Naive thymus-derived CD4-positive, alpha-beta T cell (primary cell): ENCODE measurements around the gene NR2F6. TPM values are rescaled to one million over a fixed set of nuclear protein-coding genes. Genes with fewer than 3 reads are reported as not detected.

Experiments used
- ATAC-seq: fragments of 150-1000 bp; cut with Tn5 transposase; 2 replicates; pipeline ENCODE4 v1.10.0; 2021; ENCODE audit warnings: mild to moderate bottlenecking, moderate library complexity
- CTCF ChIA-PET: fragments of 350-600 bp; sonication (Branson Sonifier 250); formaldehyde crosslinking; loops from one replicate; lab custom pipeline; 2021; ENCODE audit warnings: antibody characterized with exemption; lab: Charles Lee
- POLR2A ChIA-PET: fragments of 350-600 bp; sonication (Branson Sonifier 250); formaldehyde crosslinking; loops from one replicate; lab custom pipeline; 2021; ENCODE audit warnings: antibody characterized with exemption, inconsistent platforms; lab: Charles Lee
- DNase-seq, 9 donors: peaks; one replicate each; pipeline versions ENCODE4 v3.0.0 to v3.0.0-alpha.2; 2020 to 2022; ENCODE audit warnings: mixed read lengths in 1 of 9
- H3K27ac ChIP-seq: one replicate; pipeline ENCODE4 v1.7.0; 2013; ENCODE audit warnings: mild to moderate bottlenecking, low read depth, low read length, moderate library complexity
- H3K27me3 ChIP-seq, 2 donors: one replicate each; pipeline ENCODE4 v1.7.0; 2013; ENCODE audit warnings: low read length in 2 of 2, mild to moderate bottlenecking in 2 of 2, moderate library complexity in 2 of 2; ENCODE audit not compliant: control insufficient read depth in 2 of 2, insufficient read depth in 2 of 2
- H3K36me3 ChIP-seq, 3 experiments: 1 replicate in 2 of 3; 2 replicates in 1 of 3; pipeline ENCODE4 v1.7.0; 2013; ENCODE audit warnings: low read length in 3 of 3, mild to moderate bottlenecking in 3 of 3, moderate library complexity in 1 of 3; ENCODE audit not compliant: insufficient read depth in 3 of 3, control insufficient read depth in 2 of 3
- H3K4me1 ChIP-seq, 2 donors: one replicate each; pipeline ENCODE4 v1.7.0; 2013; ENCODE audit warnings: low read length in 2 of 2, mild to moderate bottlenecking in 2 of 2, moderate library complexity in 1 of 2; ENCODE audit not compliant: control insufficient read depth in 2 of 2, insufficient read depth in 2 of 2
- H3K4me3 ChIP-seq: 2 replicates; pipeline ENCODE4 v1.7.0; 2013; ENCODE audit warnings: mild to moderate bottlenecking, low read length
- H3K9me3 ChIP-seq, 3 experiments: 1 replicate in 2 of 3; 2 replicates in 1 of 3; pipeline ENCODE4 v1.7.0; 2013; ENCODE audit warnings: low read length in 3 of 3; ENCODE audit not compliant: control insufficient read depth in 2 of 3
- H3K27ac Mint-ChIP-seq, 9 donors: one replicate each; pipeline ENCODE4 v1.8.0; 2020 to 2022; ENCODE audit warnings: mixed read lengths in 9 of 9, mild to moderate bottlenecking in 8 of 9, moderate library complexity in 5 of 9, inconsistent platforms in 2 of 9
- H3K27me3 Mint-ChIP-seq, 5 donors: one replicate each; pipeline ENCODE4 v1.8.0; 2021 to 2022; ENCODE audit warnings: mixed read lengths in 5 of 5, mild to moderate bottlenecking in 1 of 5
- H3K36me3 Mint-ChIP-seq, 5 donors: one replicate each; pipeline ENCODE4 v1.8.0; 2020 to 2022; ENCODE audit warnings: mixed read lengths in 5 of 5, mild to moderate bottlenecking in 3 of 5, inconsistent platforms in 1 of 5
- H3K4me1 Mint-ChIP-seq, 7 donors: one replicate each; pipeline ENCODE4 v1.8.0; 2020 to 2022; ENCODE audit warnings: mixed read lengths in 7 of 7, mild to moderate bottlenecking in 3 of 7, inconsistent platforms in 1 of 7
- H3K4me3 Mint-ChIP-seq, 10 donors: one replicate each; pipeline ENCODE4 v1.8.0; 2020 to 2022; ENCODE audit warnings: mild to moderate bottlenecking in 10 of 10, mixed read lengths in 10 of 10, moderate library complexity in 6 of 10, inconsistent platforms in 2 of 10
- H3K9me3 Mint-ChIP-seq, 11 donors: one replicate each; pipeline ENCODE4 v1.8.0; 2020 to 2022; ENCODE audit warnings: mixed read lengths in 11 of 11, mild to moderate bottlenecking in 4 of 11, inconsistent platforms in 1 of 11, moderate library complexity in 1 of 11
- intact Hi-C, 2 donors: fragments of 100-400 bp; cut with micrococcal nuclease; formaldehyde crosslinking; loops; one replicate each; pipeline ENCODE4 v1.15.1; 2023
- polyA plus RNA-seq, 2 donors: library from polyadenylated mRNA; unstranded; fragments of 300-500 nt; fragmentation: Illumina TruSeq; gene quantifications; one replicate each; pipeline ENCODE4 v1.2.3, GENCODE V29; 2021
- total RNA-seq, 6 experiments: library from RNA in 5 of 6; stranded (reverse) in 5 of 6; gene quantifications; 1 replicate in 5 of 6; 2 replicates in 1 of 6; pipeline ENCODE4 v1.2.3 and lab custom pipeline; 2021 to 2026

NR2F6 gene
- total and polyA plus RNA-seq, 7 experiments from 2014 or later: 1.4 to 7.8 (median 2.7) TPM

GRCh38 chr19:17266975-17267788 is 21.5 kb upstream of the NR2F6 start, which contains the start of gene BABAM1:
Gene BABAM1, plus strand, starts transcription at chr19:17267443. Its CDS starts 1,364 bp downstream, at chr19:17268807.
- POLR2A ChIA-PET: interaction anchor here (0.6 to 3.4 kb wide), 23 partner anchors 9 to 607 kb away, joined by 3 to 18 read pairs (median 4); partner anchors contain the start of genes DDA1, MVB12A, OCEL1 and PGLS
- Mint-ChIP-seq H3K4me3 (peak within 1 kb of the TSS; percentile 68 to 92 (median 84)), H3K4me1 (peaks cover 8 to 30% (median 22%) of the 10 kb centered on the region in 7 donors)

GRCh38 chr19:17266589-17266974 is 20.9 kb upstream of the NR2F6 start:
- Mint-ChIP-seq H3K27ac (peak overlapping the region; percentile 69 to 93 (median 82)), H3K4me3 (peak overlapping the region; percentile 68 to 92 (median 84)), H3K36me3 (peaks cover 0 to 7% (median 4%) of the 10 kb centered on the region in 5 donors), H3K9me3 (peaks cover 0 to 4% (median 0%) of the 10 kb centered on the region in 11 donors), H3K4me1 (peaks cover 8 to 30% (median 22%) of the 10 kb centered on the region in 7 donors), H3K27me3 (peaks cover 0 to 2% (median 0%) of the 10 kb centered on the region in 5 donors)
- intact Hi-C loops: loop anchor here in 1 of 2 donors (2.0 kb wide), 2 partner anchors 20 to 32 kb away; no protein-coding TSS in a partner anchor
- H3K27ac ChIP-seq: peak overlapping the region; percentile 48
- ChIA-PET POLR2A (interaction anchor here (0.6 to 3.4 kb wide), 19 partner anchors 8 to 606 kb away, joined by 3 to 18 read pairs (median 6); partner anchors contain the start of genes DDA1, MVB12A, OCEL1 and USE1), CTCF (interaction anchor here (0.6 to 1.4 kb wide), 9 partner anchors 13 to 1056 kb away, joined by 3 to 14 read pairs (median 4); partner anchors contain the start of genes LSM4 and MRPL34)
- DNase-seq (no peak), ATAC-seq (no peak)
- no peaks in the 10 kb centered on the region for H3K9me3 ChIP-seq
- H3K36me3 ChIP-seq: peaks cover 0 to 18% (median 6%) of the 10 kb centered on the region in 3 experiments
- peaks cover 6 to 18% of the 10 kb centered on the region in 2 donors for H3K4me1 ChIP-seq
- H3K4me3 ChIP-seq: peak overlapping the region; percentile 38
- H3K27me3 ChIP-seq: no peaks in the 10 kb centered on the region

More at GRCh38 chr19:17266975-17267788, 21.5 kb upstream of the NR2F6 start, which contains the start of gene BABAM1:
- H3K36me3 ChIP-seq: peaks cover 0 to 24% (median 6%) of the 10 kb centered on the region in 3 experiments
- CTCF ChIA-PET: interaction anchor here (0.6 to 1.4 kb wide), 8 partner anchors 12 to 143 kb away, joined by 3 to 14 read pairs (median 4); partner anchors contain the start of gene MRPL34
- peak within 1 kb of the TSS; percentile 69 to 93 (median 82) for H3K27ac Mint-ChIP-seq
- H3K4me3 ChIP-seq: peak within 1 kb of the TSS; percentile 84
- peaks cover 6 to 18% of the 10 kb centered on the region in 2 donors for H3K4me1 ChIP-seq
- intact Hi-C loops: loop anchor here (1.0 to 2.0 kb wide), 13 partner anchors 20 to 266 kb away; partner anchors contain the start of genes GTPBP3 (in 2 of the 2), HAUS8 (in 2 of the 2), MRPL34 (in 2 of the 2) and MYO9B (in 2 of the 2)
- H3K27ac ChIP-seq: peak within 1 kb of the TSS; percentile 76
- H3K9me3 Mint-ChIP-seq: peaks cover 0 to 4% (median 0%) of the 10 kb centered on the region in 11 donors
- peaks cover 0 to 7% (median 4%) of the 10 kb centered on the region in 5 donors for H3K36me3 Mint-ChIP-seq
- no peaks in the 10 kb centered on the region for H3K27me3 ChIP-seq
- no peaks in the 10 kb centered on the region for H3K9me3 ChIP-seq
- H3K27me3 Mint-ChIP-seq: peaks cover 0 to 2% (median 0%) of the 10 kb centered on the region in 5 donors
- DNase-seq (peak; percentile 69 to 99 (median 99)), ATAC-seq (peak; percentile 96)

GRCh38 chr19:17266026-17266425 is 20.3 kb upstream of the NR2F6 start:
- H3K27me3 Mint-ChIP-seq: peaks cover 0 to 2% (median 0%) of the 10 kb centered on the region in 5 donors
- Histone ChIP-seq H3K4me1 (peaks cover 6 to 18% of the 10 kb centered on the region in 2 donors), H3K27me3 (no peaks in the 10 kb centered on the region), H3K27ac (no peak overlapping the region), H3K36me3 (peaks cover 0 to 13% (median under 1%) of the 10 kb centered on the region in 3 experiments), H3K9me3 (no peaks in the 10 kb centered on the region), H3K4me3 (no peak overlapping the region)
- DNase-seq: no peak
- intact Hi-C loops: loop anchor here in 1 of 2 donors (2.0 kb wide), 2 partner anchors 19 to 31 kb away; no protein-coding TSS in a partner anchor
- H3K4me3 Mint-ChIP-seq: peak overlapping the region in 1 of 10 donors; percentile 9
- peaks cover 8 to 31% (median 22%) of the 10 kb centered on the region in 7 donors for H3K4me1 Mint-ChIP-seq
- H3K27ac Mint-ChIP-seq: peak overlapping the region in 2 of 9 donors; percentile 30 to 82
- H3K9me3 Mint-ChIP-seq: peaks cover 0 to 4% (median 0%) of the 10 kb centered on the region in 11 donors
- ATAC-seq: no peak
- ChIA-PET CTCF (interaction anchor here (0.6 to 1.5 kb wide), 5 partner anchors 13 to 1057 kb away, joined by 3 to 5 read pairs (median 5); partner anchors contain the start of gene LSM4), POLR2A (interaction anchor here (0.8 to 3.4 kb wide), 11 partner anchors 7 to 605 kb away, joined by 3 to 18 read pairs (median 6); partner anchors contain the start of genes OCEL1 and USE1)
- peaks cover 0 to 4% (median 0%) of the 10 kb centered on the region in 5 donors for H3K36me3 Mint-ChIP-seq

- Histone ChIP-seq H3K4me3 (no peak within 1 kb of the TSS), H3K27ac (no peak within 1 kb of the TSS), H3K27me3 (no peaks in the 10 kb centered on the region), H3K36me3 (peaks cover 0 to 6% (median 0%) of the 10 kb centered on the region in 3 experiments), H3K4me1 (peaks cover 6 to 18% of the 10 kb centered on the region in 2 donors), H3K9me3 (no peaks in the 10 kb centered on the region)
- no peaks in the 10 kb centered on the region for H3K36me3 Mint-ChIP-seq
- CTCF ChIA-PET: interaction anchor here (1.1 to 1.5 kb wide), 4 partner anchors 16 to 192 kb away, joined by 3 to 5 read pairs (median 4); no protein-coding TSS in a partner anchor
- peak within 1 kb of the TSS in 2 of 10 donors; percentile 38 to 52 for H3K4me3 Mint-ChIP-seq
- DNase-seq (no peak), ATAC-seq (no peak)
- intact Hi-C loops: no loop called here
- H3K27ac Mint-ChIP-seq: peak within 1 kb of the TSS in 8 of 9 donors; percentile 0 to 82 (median 43)
- POLR2A ChIA-PET: interaction anchor here (1.0 to 1.8 kb wide), 4 partner anchors 19 to 50 kb away, joined by 3 to 6 read pairs (median 4); partner anchors contain the start of gene USE1
- H3K9me3 Mint-ChIP-seq: peaks cover 0 to 4% (median 0%) of the 10 kb centered on the region in 11 donors
- H3K27me3 Mint-ChIP-seq: peaks cover 0 to 2% (median 0%) of the 10 kb centered on the region in 5 donors
- peaks cover 13 to 32% (median 26%) of the 10 kb centered on the region in 7 donors for H3K4me1 Mint-ChIP-seq
Measured at GRCh38 chr19:17264641-17264979, 18.9 kb upstream of the NR2F6 start, which contains the start of gene USHBP1. Gene USHBP1, minus strand, starts transcription at chr19:17264745. Its CDS starts 446 bp downstream, at chr19:17264299.

GRCh38 chr19:17263712-17264640 is 18.3 kb upstream of the NR2F6 start:
- H3K4me1 ChIP-seq: peaks cover 6 to 18% of the 10 kb centered on the region in 2 donors
- DNase-seq (no peak), ATAC-seq (no peak)
- H3K4me3 ChIP-seq: no peak overlapping the region
- Mint-ChIP-seq H3K9me3 (peaks cover 0 to 4% (median 0%) of the 10 kb centered on the region in 11 donors), H3K4me3 (peak overlapping the region in 2 of 10 donors; percentile 38 to 52), H3K27ac (peak overlapping the region in 7 of 9 donors; percentile 0 to 82 (median 47)), H3K27me3 (peaks cover 0 to 2% (median 0%) of the 10 kb centered on the region in 5 donors), H3K36me3 (no peaks in the 10 kb centered on the region), H3K4me1 (peaks cover 13 to 32% (median 26%) of the 10 kb centered on the region in 7 donors)
- no peaks in the 10 kb centered on the region for H3K27me3 ChIP-seq
- no peaks in the 10 kb centered on the region for H3K9me3 ChIP-seq
- POLR2A ChIA-PET: interaction anchor here (0.6 to 1.8 kb wide), 7 partner anchors 8 to 480 kb away, joined by 3 to 6 read pairs (median 4); partner anchors contain the start of gene USE1
- peaks cover 0 to 3% (median 0%) of the 10 kb centered on the region in 3 experiments for H3K36me3 ChIP-seq
- no peak overlapping the region for H3K27ac ChIP-seq
- CTCF ChIA-PET: interaction anchor here (1.1 to 1.3 kb wide), 2 partner anchors 29 to 192 kb away, joined by 4 read pairs; no protein-coding TSS in a partner anchor
- intact Hi-C loops: no loop called here
